Kidney glomerular epithelial cell (primary cell): ENCODE data around the gene GAS2L1.

Experiments
- DNase-seq: peaks from one replicate; lab custom pipeline; 2025; lab: John Stamatoyannopoulos, UW

The GAS2L1 gene

DNA sequence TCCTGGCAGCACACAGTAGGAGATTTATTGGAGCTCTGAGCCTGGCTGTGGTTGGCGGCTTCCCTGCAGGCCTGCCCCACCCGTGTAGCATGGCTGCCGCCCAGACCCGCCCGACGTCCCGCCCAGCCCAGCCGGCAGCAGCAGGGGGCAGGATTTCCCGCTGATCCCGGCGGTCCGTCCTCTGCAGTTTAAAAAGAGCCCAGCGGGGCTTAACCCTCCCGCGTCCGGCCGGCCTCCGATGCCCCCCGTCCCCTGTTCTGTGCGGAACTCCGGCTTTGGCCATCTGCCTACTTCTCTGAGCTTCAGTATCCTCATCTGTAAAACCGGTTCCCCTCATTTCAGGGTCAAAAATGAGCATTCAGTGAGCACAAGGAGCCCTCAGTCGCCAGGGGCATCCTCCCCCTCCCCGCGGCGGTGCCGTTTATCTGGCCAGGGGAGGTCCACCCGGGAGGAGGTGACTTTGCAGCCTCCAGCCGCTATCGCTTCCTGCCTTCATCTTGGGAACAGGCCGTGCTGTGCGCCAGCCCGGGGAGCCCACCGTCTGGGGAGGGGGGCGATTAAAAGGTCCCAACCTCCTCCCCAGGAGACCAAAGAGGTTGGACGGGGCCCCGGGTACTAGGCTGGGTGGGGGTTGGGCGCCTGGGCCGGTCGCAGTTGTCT is at the start of gene GAS2L1:
TSS of gene GAS2L1 (plus strand) at position 476 of the 660 bp plus-strand sequence. CDS start 1,456 bp downstream, outside the sequence.
- DNase-seq: peak; percentile 80

DNA sequence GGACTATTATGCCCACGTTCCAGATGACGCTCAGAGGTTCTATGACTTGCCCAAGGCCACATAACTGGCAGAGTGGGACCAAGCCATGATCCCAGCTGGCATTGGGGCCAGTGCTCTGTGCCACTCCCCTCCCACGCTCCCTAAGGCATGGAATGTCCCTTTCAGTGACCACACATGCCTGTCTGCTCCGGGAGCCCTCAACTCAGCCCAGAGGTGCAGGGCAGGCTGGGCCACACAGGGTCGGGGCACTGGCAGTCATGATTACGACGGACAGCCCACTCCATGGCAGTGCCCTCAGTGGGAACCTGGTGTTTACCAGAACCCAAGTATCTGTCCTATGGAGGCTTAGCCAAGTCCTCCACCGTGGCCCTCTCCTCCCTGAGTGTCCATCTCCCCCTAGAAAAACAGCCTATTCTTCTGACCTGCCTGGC is 48.7 kb upstream of the GAS2L1 start:
- DNase-seq: no peak

DNA sequence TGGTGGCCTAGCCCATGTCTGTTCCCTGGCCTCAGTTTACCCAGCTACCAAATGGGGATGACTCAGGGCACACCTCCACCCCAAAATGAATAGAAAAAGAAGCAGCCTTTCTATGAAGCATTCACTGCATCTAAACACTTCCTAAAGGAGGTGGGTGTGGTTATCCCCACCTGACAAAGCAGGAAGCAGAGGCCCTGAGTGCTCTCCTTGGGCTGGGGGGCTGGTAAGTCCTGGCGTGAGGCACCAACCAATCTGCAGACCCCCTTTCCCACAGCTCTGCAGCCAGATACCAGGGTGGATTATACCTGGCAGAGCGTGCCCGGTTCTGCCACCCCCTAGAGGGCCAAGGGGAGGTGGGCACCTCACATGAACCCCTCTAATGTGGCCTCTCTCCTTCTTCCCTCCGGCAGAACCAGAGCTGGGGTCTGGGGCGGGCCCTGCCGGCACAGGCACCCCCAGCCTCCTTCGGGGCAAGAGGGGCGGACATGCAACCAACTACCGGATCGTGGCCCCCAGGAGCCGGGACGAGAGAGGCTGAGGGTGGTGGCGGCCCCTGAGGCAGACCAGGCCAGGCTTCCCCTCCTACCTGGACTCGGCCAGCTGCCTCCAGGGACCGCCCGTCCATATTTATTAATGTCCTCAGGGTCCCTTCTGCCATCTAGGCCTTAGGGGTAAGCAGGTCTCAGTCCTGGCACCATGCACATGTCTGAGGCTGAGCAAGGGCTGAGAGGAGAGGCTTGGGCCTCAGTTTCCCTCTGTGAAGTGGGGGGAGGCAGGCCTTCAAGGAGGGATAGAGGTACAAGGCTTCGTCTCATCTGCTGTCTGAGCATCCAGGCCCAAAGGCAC is 47.8 kb upstream of the GAS2L1 start:
- no peak for DNase-seq

DNA sequence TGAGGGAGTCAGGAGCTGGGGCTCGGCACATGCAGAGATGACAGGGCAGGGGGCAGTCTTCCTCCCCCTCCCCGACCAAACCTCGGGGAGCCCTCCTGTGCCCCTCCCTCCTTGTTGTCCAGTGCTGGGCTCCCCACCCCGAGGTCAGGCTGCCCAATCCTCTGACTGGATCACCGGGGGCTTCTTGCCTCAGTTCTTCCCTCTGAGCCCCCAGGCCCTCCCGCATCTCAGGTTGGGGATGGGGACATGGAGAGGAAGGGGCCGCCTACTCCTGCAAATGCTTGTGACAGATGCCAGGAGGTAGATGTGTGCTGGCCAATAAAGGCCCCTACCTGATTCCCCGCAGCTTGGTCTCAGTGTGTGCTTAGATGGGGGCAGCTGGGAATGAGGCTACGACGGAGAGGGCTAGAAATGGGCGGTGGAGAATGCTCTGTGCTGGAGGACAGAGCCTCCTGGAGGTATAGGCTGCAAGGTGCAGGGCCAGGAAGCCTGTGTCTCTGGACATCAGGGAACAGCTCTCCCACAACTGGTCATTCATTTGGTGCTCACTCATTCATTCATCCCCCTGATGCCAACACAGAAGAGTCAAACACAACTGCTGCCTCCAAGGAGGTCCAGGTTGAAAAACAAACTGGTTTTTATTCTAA is 47.1 kb upstream of the GAS2L1 start:
- DNase-seq: no peak

DNA sequence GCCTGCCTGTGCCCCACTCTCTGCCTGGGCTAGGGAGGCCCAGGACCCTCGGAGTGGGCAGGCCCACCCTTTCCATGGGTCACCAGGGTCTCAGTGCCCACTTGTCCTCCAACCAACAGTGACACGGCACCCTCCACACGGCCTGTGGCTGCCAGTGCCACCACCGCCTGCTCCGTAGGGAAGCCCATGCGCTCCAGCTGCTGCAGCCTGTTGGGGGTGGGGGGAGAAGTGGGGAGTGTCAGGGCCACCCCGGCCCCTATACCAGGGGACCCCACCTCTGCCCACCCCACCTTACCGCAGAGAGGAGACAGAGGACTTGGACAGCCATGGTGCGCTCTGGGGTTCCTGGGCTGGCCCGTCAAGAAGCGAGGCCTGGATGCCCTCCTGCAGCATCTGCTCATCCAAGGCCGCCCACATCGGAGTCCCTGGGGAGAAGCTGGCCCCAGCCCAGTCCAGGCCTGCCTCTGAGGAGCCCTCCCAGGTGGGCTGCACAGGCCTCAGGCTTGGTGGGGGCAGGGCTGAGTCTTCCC is 46.4 kb upstream of the GAS2L1 start:
- DNase-seq: no peak

DNA sequence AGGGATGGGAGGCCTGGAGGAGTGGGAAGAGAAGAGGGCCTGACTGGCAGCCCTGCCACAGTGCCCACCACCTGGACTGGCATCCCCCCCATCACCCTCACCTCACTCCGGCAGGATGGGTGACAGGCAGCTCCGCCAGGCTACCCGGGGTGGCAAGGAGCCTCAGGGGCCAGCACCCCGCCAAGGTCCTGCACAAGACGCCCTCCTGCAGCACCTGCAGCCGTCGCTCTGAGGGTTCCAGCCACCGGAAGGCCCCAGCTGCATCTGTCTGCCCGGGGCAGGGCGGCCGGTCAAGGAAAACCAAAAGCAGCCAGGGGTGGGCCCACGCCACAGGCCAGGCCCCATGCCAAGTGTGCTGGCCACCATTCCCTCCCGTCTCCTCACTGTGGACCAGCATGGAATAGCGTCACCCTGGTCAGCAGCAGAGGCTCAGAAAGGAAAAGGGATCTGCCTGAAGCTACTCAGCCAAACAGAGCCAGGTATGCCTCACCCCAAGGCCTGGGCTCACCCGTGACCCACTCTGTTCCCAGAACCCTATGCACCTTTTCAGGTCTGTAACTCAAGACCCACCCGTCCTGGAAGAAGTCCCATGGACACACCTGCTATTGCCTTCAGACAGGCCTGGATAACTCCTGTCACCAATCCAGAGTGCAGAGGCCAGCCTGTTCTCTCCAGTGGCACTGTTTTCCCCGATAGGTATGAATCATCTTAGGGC is 45.7 kb upstream of the GAS2L1 start:
- no peak for DNase-seq

DNA sequence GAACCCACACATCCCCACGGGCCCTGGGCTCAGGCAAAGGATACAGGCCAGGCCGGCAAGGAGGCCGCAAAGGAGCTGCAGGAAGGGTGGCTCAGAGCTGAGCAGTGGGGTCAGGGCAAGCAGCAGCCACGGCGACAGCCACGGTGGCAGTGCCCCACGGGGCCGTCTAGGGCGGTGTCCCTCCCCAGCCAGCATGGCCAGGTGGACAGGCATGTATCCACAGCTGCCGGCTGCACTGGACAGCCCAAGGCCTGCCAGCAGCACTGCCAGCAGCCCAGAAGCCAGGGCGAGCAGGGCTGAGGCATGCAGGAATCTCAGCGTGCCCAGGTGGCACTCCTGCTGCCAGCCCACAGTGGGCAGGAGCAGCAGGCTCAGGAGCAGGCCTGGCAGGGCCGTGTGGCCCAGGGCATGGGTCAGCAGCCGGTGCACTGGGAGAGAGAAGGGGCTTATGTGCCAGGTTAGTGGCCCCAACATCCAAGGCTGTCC is 42.6 kb upstream of the GAS2L1 start:
- DNase-seq: no peak

DNA sequence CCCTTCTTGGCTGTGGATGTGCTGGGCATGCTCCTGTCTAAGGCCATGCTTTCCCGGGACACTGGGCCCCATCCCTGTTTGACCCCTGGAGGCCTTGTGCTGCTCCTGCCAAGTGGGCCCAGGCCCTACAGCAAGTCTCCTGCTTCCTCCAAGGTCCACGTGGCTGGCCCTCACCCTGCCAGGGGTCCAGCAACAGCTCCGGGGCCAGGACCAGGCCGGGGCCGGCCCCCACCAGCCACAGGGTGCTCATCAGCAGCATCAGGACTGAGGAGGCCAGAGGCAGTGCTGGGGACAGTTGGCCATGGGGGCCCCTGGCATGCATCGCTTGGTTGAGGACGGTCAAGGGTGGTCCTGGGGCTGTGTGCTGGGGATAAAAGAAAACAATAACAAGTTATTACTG is 41.1 kb upstream of the GAS2L1 start:
- DNase-seq: no peak

DNA sequence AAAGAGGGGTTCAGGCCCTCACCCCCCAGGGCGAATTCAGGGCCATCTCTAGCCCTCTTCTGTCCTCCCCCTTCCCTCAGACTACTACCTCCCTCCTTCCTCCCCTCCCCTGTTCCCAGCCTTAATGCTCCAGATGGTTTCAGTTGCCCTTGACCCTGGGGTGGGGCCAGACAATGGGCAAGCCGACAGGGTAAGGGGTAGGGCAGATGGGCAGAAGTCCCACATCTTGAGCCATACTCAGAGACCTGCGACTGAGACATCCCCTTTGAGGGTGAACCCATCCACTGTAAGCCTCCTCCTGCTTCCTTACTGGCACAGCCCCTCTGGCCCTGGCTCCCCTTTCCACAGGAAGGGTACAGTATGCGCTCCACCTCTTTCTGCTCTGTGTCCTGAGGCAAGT is 40.5 kb upstream of the GAS2L1 start:
- DNase-seq: no peak

DNA sequence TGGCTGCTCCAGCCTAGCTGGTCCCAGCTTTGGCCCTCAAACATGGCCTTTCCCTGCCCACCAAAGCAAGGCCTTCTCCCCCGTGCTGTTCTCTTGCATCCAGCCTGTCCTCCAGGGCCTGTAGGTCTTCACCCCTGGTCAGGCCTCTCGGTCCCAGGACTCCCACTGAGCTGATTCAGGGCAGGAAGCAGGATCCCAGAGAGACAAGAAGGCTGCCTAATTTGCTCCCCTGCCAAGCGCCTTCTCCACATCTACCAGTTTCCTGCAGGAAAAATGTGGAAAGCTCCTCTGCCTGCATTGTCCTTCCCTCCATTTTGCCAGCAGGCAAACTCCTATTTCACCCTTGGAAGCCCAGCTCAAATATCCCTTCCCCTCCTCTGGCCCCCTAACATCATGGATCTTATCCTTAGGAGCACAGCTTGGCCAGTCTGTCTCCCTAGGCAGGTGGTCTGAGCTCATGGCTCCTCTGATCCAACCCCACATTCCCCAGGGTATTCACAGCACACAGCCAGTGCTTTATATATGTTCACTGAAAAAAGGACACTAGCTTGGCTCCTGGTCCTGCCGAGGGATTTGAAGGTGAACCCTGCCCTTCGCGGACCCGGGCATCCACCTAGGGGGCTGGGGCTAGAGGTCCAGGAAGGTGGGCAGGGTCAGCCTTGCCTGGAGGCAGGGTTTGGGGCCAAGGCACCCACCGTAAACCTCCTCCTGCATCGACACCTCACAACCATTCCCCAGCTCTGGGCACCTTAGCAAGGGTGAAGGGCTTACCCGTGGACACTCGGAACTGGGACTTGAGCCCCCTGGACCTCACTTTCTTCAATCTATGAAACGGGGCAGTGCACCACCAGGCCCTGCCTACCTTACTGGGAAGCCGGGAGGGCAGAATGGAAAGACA is 39.6 kb upstream of the GAS2L1 start:
- DNase-seq: no peak

DNA sequence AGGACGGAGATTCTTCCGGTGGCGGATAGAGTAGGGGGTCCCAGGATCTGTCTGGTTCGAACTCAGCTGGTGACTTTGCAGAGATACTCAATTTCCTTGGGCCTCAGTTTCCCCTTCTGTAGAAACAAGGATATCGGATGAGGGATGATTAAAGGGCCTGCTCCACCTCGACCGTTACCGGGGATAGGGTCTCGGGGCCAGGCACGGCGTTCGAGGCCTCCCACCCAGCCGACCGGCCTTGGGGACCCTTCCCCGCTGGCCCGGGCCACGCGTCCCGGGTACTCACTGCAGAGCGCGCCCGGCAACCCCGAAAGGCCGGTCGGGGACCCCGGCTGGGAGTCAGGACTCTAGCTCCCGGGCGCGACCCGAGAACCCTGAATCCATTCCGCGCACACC is 39.0 kb upstream of the GAS2L1 start:
- DNase-seq: no peak

DNA sequence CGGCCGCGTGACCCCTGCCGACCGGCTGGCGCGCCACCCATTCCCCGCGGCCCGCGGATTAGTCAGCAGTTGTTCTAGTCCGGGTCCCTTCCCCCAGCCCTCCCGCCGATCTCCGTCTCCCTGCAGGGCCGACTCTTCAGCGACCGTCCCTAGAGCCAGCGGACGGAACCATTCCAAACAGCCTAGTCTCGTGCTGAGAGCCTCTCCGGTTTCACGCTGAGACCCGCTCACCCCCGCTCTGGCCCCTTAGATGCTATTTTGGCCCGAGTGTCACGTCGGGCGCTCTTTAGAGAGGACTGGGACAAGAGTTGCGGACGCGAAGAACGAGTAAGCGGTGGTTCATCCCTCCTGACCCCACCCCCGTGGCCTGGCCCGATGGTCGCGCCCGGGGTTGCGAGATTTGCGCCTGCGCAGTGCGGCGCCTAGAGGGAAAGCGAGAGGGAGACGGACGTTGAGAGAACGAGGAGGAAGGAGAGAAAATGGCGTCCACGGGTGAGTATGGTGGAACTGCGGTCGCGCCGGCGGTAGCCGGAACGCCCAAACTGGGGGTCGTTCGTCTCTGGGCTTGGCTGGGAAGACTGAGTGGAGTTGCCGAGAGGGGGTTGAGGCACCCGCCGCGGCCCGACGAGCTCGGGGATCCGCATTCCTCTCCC is 38.5 kb upstream of the GAS2L1 start, which contains the start of the genes EWSR1 and RHBDD3:
TSS of gene EWSR1 (plus strand) at position 411 of the 653 bp plus-strand sequence. CDS start at position 480, 69 bp downstream.
TSS of gene RHBDD3 (minus strand) at position 124 of the 653 bp plus-strand sequence. CDS start 2,355 bp downstream, outside the sequence.
- peak; percentile 95 for DNase-seq

DNA sequence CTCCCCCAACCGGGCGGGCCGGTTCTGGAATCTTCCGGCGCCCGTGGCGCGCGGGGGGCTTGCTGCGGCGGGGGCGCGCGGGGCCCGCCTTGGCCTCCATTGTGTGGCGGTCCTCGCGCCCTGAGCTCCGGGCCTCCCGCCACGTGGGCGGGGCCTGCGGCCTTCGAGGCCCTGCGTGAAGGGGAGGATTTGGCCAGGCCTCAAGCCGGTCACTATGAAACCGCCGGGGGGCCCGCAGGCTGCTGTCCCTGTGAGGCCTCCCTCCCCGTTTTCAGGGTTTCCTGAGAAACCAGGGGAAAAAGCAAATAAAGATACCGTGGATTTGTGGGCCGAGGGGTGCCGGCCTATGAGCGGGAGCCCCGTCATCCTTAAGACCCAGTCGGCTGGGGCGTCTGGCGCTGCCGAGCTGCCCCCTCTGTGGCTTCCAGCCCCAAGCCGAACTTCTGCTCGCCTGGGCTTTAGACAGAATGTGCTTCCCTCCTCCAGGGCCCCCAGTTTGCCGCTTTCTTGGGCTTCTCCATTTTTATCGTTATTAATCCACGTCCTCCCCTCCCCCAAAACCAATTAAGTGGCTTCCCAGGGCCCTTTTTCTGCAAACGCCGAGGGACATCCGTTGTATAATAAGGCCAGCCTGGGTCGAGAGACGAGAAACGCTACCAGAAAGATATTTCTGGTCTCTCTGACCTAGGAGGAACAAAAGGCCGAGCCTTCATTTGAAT is 37.8 kb upstream of the GAS2L1 start:
- no peak for DNase-seq

DNA sequence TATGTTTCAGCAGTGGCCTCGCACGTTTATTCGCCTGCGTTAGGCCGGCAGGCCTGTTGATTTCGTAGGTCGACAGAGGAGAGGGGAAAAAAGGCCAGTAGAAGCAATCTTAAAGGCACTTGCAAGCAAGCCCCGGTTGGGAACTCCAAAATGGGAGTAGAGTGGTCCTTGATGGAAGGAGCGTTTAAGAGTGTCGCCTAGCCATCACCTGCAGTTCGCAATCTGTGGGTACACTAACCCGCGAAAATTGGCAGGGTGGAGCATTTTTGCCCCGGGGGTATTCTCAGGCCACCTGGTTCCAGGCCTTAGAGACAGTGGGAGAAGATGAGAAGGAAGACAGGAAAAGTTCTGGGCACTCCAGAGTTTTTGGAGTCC is 37.2 kb upstream of the GAS2L1 start:
- no peak for DNase-seq

DNA sequence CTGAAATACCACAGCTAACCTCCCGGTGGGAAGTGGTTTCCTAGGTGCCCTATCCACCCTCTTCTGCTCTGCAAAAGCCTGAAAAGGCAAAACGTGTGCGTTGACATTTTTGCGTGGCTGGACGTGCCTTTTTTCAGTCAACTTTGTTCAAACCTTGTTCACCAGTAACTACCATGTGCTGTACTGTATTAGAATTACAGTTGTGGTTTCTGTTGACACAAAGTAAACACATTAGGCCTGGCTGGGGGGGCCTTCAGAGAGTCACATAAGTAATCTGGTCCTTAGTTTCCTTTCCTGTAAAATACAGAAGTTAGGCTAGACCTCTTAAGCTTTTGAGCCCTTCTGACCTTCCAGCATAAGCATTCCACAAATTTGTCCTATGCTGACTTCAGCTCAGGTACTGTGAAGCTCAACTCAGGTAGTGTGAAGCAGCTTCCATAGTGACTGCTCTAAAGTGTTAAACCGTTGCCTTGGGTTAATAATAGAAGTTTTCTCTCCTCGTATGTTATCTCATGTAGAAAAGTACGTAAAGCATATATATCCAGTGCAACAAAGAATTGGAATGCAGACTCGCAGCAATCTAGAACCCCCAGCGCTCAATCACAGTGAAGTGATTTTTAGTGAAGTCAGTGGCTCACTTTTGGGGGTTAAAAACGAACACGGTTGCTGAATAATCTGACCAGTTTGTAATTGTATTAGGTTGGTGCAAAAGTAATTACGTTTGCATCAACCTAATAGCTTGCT is 36.5 kb upstream of the GAS2L1 start:
- no peak for DNase-seq

DNA sequence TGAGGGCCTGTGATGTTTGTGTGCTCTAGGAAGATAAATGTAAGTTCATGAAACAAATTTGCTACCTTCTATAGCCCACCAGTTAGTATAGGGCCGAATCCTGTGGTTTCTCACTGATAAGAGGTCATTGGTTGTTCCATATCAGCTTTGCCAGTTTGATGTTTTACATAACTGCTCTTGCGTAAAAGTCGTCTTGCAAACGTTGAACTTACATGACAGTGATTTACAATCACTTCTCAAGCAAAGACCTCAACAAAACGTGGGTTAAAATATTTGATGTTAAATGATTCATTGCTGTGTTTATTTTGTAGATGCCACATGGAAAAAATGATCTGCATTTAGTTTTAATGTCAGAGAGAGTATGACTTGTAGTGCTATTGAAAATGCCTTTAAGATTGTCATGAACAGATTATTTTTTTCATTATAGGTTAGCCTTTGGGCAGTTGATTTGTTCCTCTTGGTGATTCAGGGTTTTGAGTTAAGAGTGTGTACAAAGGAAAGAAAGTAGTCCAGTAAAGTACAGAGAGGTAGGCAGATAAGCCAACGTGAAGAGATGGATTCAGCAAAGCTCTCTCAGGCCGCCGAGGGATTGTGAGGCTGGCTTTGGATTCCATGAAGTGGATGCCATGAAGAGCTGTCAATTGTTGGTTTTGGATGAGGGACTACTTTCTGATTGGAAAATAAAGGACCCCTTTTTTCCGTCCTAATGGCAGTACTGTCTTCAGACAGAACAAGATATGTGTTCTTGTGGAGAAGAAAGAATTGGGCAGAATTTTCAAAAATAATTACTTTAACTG is 35.8 kb upstream of the GAS2L1 start:
- DNase-seq: peak; percentile 46

DNA sequence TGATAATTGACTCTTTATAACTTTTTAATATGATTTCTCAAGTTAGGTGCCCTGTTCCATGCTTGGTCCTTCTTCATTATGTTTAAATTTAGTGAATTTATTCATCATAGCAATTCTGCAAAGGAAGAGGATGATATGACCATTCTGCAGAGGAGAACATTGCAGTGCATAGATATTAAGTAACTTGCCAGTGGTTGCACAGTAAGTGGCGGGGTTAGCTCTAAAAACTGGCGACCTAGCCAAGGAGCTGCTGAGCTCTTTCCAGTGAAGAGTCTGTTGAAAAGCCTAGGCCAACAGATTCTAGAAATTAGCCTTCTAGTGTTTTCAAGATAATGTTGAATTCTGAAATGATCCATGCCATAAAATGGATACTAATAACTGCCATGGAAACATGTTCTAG is 33.8 kb upstream of the GAS2L1 start:
- no peak for DNase-seq

DNA sequence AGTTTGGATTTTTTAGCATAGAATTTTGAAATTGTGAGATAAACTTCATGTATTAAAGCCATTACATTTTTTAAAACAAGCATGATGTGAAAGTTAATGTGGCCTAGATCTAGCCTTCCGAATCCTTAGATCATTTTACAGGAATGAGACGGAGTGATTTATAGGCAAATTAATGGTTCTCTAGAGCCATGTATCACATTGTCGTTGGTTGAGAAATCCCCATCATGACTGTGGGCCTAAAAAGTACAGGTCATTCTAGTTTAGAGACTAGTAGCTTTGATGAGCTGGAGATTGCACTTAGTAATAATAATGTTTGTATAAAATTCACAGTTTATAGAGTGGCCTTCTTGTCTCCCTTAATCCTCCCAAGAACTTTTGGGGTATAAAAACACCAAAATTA is 31.3 kb upstream of the GAS2L1 start:
- no peak for DNase-seq
